Neuron (in vitro differentiated cells): ENCODE data around the gene ZNF394.
"Not testable (repeated sequence)": the region's sequence is repeated elsewhere in the genome, so short reads cannot be mapped to it uniquely, and the experiment has no call there.

ENCODE experiments used
- H2AFZ ChIP-seq: one replicate; pipeline ENCODE4 v1.6.1; 2013; ENCODE audit warnings: low read depth, mild to moderate bottlenecking, inconsistent platforms, low read length, moderate library complexity
- H3K27me3 ChIP-seq: one replicate; pipeline ENCODE4 v1.6.1; 2013; ENCODE audit warnings: low read length; ENCODE audit not compliant: insufficient read depth
- H3K36me3 ChIP-seq: one replicate; pipeline ENCODE4 v1.6.1; 2013; ENCODE audit warnings: low read length; ENCODE audit not compliant: insufficient read depth
- H3K4me1 ChIP-seq: one replicate; pipeline ENCODE4 v1.6.1; 2013; ENCODE audit warnings: low read length; ENCODE audit not compliant: insufficient read depth
- H3K4me3 ChIP-seq: 2 replicates; pipeline ENCODE4 v1.5.1; 2013; ENCODE audit warnings: mild to moderate bottlenecking, low read length, moderate library complexity
- H3K9me3 ChIP-seq: one replicate; pipeline ENCODE4 v1.6.1; 2013; ENCODE audit warnings: low read length

ZNF394 gene

DNA sequence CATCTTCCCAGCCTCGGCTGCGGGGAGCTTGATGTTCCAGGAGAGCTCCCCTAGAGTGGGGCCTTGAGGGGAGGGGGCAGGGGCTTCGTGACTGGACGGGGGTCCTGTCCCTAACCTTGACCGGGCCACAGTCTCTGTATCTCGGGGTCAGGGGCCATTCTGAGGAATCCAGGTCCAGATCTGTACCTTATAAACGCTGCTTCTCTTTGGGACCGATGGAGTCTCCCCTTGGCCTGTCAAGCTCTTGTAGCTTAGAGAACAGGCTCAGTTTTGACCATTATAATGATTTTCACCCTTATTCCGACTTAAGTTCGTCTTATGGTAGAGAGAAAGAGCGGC, 5.2 kb upstream of the ZNF394 start:
- Histone ChIP-seq H3K27me3 (no peaks in the 10 kb centered on the region), H3K9me3 (no peaks in the 10 kb centered on the region), H3K4me3 (peak overlapping the region; percentile 82), H3K36me3 (peaks cover 7% of the 10 kb centered on the region), H3K4me1 (peaks cover 17% of the 10 kb centered on the region), H2AFZ (peak overlapping the region; percentile 89)

DNA sequence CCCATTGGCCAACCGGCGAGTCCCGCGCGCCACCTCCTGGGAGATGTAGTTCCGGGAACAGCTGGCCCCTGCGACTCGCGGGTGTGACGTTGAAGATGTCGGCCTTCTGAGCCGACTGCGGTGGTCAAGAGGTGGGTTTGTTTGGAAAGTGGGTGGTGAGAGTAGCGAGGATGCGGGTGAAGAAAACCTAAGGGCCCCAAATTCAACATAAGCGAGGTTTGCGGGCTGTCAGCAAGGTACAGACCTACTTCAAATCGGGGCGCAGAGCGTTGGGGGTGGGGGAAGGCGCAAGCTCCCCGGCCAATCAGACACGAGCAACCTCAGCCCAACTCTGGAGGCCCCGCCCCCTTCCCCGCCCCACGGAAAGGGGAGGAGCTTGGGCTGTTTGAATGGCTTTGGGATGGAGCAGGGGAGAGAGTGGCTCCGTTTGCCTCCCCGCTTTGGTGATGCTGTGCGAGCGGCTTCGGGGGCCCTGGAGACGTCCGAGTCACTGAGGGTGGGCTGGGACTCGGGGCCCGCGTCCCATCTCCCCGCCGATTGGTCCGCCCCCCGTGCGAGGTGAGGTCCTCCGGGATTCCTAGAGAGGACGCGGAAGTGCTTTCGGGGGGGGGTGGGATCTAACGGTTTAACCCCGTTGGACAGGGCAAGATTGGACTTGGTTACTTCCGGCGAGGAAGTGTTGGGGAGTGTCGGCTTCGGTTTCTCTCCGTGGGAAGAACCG, 4.7 kb upstream of the ZNF394 start, which contains the start of gene ZKSCAN5:
Gene ZKSCAN5, plus strand, starts transcription at position 60 of the 721 bp plus-strand sequence. CDS start 1,383 bp downstream, outside the sequence.
- Histone ChIP-seq H3K36me3 (peaks cover 7% of the 10 kb centered on the region), H3K27me3 (no peaks in the 10 kb centered on the region), H3K4me3 (peak within 1 kb of the TSS; percentile 82)

GRCh38 chr7:99504281-99504602, 4.2 kb upstream of the ZNF394 start:
- Histone ChIP-seq H3K4me1 (peaks cover 17% of the 10 kb centered on the region), H2AFZ (peak overlapping the region; percentile 89), H3K36me3 (peaks cover 7% of the 10 kb centered on the region), H3K9me3 (no peaks in the 10 kb centered on the region), H3K4me3 (peak overlapping the region; percentile 82), H3K27me3 (no peaks in the 10 kb centered on the region)

More for the DNA sequence above, 4.7 kb upstream of the ZNF394 start, which contains the start of gene ZKSCAN5:
- peak within 1 kb of the TSS; percentile 89 for H2AFZ ChIP-seq
- peaks cover 17% of the 10 kb centered on the region for H3K4me1 ChIP-seq
- no peaks in the 10 kb centered on the region for H3K9me3 ChIP-seq

GRCh38 chr7:99501236-99501635, 1.2 kb upstream of the ZNF394 start:
- Histone ChIP-seq H3K4me1 (peaks cover 22% of the 10 kb centered on the region), H3K36me3 (peaks cover 14% of the 10 kb centered on the region), H3K4me3 (peak overlapping the region; percentile 70)
- H2AFZ ChIP-seq, H3K9me3 ChIP-seq, H3K27me3 ChIP-seq: not testable (repeated sequence)

DNA sequence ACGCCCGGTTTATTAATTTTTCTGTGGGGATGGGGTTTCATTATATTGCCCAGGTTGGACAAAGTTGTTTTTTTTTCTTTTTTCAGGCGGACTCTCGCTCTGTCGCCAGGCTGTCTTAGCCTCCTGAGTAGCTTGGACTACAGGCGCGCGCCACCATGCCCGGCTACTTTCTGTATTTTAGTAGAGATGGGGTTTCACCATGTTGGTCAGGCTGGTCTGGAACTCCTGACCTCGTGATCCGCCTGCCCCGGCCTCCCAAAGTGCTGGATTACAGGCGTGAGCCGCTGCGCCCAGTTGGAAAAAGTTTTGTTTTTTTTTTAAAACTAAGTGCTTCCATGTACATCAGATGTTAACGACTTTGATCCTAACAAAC, 542 bp upstream of the ZNF394 start:
- Histone ChIP-seq H3K9me3 (no peaks in the 10 kb centered on the region), H2AFZ (peak overlapping the region; percentile 65), H3K4me1 (peaks cover 16% of the 10 kb centered on the region), H3K27me3 (no peaks in the 10 kb centered on the region), H3K4me3 (peak overlapping the region; percentile 70), H3K36me3 (peaks cover 16% of the 10 kb centered on the region)

- H3K4me1 ChIP-seq, result peaks cover 13% of the 10 kb centered on the region
- no peak overlapping the region for H2AFZ ChIP-seq
- H3K27me3 ChIP-seq, result no peaks in the 10 kb centered on the region
- peak overlapping the region; percentile 70 for H3K4me3 ChIP-seq
- peaks cover 20% of the 10 kb centered on the region for H3K36me3 ChIP-seq
- peaks cover 1% of the 10 kb centered on the region for H3K9me3 ChIP-seq
Observed at GRCh38 chr7:99499371-99499720, 735 bp downstream of the ZNF394 start.

- Histone ChIP-seq H3K4me1 (peaks cover 13% of the 10 kb centered on the region), H3K36me3 (peaks cover 28% of the 10 kb centered on the region), H3K9me3 (peaks cover 9% of the 10 kb centered on the region), H2AFZ (no peak overlapping the region), H3K4me3 (peak overlapping the region; percentile 70), H3K27me3 (no peaks in the 10 kb centered on the region)
Observed at GRCh38 chr7:99498546-99498944, 1.5 kb downstream of the ZNF394 start.

DNA sequence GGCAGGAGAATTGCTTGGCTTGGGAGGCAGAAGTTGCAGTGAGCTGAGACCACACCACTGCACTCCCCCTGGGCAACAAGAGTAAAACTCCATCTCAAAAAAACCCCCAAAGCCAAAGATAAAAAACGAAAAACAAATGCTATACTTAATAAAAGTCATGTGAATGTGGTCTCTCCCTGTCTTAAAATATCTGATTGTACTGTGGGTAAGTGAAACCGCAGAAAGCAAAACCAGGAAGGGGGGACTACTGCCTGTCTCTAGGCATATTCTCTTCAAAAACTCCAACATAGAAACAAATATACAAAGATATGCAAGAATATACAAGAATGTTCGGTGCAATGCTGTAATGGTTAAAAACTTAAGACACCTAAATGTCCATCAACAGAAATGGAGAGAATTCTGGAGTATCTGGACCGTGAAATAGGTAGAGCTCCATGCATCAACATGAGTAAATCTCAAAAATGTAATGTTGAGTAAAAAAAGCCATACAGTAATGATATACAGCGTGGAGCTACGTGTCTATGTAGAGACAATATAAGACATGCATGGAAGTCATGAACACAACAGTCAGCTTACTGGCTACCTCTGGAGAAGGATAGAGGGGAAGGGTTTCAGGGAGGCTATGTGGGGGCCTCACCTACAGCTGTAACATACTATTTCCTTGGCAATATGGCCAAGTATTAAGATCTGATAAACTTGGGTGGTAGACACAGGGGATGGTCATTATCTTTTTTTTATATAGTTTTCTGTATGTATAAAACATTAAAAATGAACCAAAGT, 2.1 kb downstream of the ZNF394 start:
- Histone ChIP-seq H3K36me3 (peaks cover 33% of the 10 kb centered on the region), H3K27me3 (no peaks in the 10 kb centered on the region), H3K4me1 (peaks cover 13% of the 10 kb centered on the region), H3K9me3 (peaks cover 15% of the 10 kb centered on the region), H3K4me3 (peak overlapping the region; percentile 70), H2AFZ (no peak overlapping the region)

GRCh38 chr7:99493823-99494222, 6.3 kb downstream of the ZNF394 start:
- Histone ChIP-seq H3K4me1 (peaks cover 13% of the 10 kb centered on the region), H3K4me3 (no peak overlapping the region), H3K27me3 (no peaks in the 10 kb centered on the region), H3K36me3 (peaks cover 44% of the 10 kb centered on the region), H2AFZ (no peak overlapping the region), H3K9me3 (peaks cover 18% of the 10 kb centered on the region)

GRCh38 chr7:99490878-99491277, 9.2 kb downstream of the ZNF394 start:
- Histone ChIP-seq H3K4me3 (no peak overlapping the region), H3K27me3 (no peaks in the 10 kb centered on the region), H3K36me3 (peaks cover 28% of the 10 kb centered on the region)

DNA sequence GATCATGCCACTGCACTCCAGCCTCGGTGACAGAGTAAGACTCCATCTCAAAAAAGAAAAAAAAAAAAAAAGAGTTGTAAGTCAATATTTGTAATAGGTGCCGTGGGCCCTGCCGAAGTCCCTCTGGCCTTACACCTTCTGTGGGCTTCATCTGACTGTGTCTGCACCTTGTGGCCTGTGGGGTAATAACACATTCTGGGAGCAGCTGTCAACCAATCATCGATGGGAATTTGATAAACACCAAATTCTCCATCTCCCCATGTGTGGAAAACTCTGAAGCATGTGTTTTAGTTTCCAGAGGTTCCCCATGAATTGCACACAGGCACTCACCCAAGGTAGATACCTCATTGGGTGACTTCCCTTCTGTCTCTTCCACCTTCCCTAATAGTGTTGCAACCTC, 10.8 kb downstream of the ZNF394 start:
- no peaks in the 10 kb centered on the region for H3K27me3 ChIP-seq
- H3K4me1 ChIP-seq, result no peaks in the 10 kb centered on the region
- H2AFZ ChIP-seq, result no peak overlapping the region
- peaks cover 16% of the 10 kb centered on the region for H3K9me3 ChIP-seq
- peaks cover 35% of the 10 kb centered on the region for H3K36me3 ChIP-seq
- no peak overlapping the region for H3K4me3 ChIP-seq

More at GRCh38 chr7:99490878-99491277, 9.2 kb downstream of the ZNF394 start:
- Histone ChIP-seq H3K4me1 (no peaks in the 10 kb centered on the region), H2AFZ (no peak overlapping the region), H3K9me3 (peaks cover 18% of the 10 kb centered on the region)

- no peak overlapping the region for H3K4me3 ChIP-seq
- H3K4me1 ChIP-seq, result no peaks in the 10 kb centered on the region
- no peaks in the 10 kb centered on the region for H3K9me3 ChIP-seq
- H3K36me3 ChIP-seq, result peaks cover 32% of the 10 kb centered on the region
- H2AFZ ChIP-seq, result no peak overlapping the region
- no peaks in the 10 kb centered on the region for H3K27me3 ChIP-seq
Observed at GRCh38 chr7:99485094-99485493, 15.0 kb downstream of the ZNF394 start.
